HG02642 (cell line): Measurements from ENCODE around the gene PCDHA10.
"Not testable (repeated sequence)": the region's sequence is repeated elsewhere in the genome, so short reads cannot be mapped to it uniquely, and the experiment has no call there.

Experiments used
- ATAC-seq: cut with Tn5 transposase; IDR thresholded peaks from one replicate; pipeline ENCODE4 v1.9.1; 2021; ENCODE audit warnings: mild to moderate bottlenecking; ENCODE audit not compliant: unreplicated experiment, poor library complexity

The PCDHA10 gene

DNA sequence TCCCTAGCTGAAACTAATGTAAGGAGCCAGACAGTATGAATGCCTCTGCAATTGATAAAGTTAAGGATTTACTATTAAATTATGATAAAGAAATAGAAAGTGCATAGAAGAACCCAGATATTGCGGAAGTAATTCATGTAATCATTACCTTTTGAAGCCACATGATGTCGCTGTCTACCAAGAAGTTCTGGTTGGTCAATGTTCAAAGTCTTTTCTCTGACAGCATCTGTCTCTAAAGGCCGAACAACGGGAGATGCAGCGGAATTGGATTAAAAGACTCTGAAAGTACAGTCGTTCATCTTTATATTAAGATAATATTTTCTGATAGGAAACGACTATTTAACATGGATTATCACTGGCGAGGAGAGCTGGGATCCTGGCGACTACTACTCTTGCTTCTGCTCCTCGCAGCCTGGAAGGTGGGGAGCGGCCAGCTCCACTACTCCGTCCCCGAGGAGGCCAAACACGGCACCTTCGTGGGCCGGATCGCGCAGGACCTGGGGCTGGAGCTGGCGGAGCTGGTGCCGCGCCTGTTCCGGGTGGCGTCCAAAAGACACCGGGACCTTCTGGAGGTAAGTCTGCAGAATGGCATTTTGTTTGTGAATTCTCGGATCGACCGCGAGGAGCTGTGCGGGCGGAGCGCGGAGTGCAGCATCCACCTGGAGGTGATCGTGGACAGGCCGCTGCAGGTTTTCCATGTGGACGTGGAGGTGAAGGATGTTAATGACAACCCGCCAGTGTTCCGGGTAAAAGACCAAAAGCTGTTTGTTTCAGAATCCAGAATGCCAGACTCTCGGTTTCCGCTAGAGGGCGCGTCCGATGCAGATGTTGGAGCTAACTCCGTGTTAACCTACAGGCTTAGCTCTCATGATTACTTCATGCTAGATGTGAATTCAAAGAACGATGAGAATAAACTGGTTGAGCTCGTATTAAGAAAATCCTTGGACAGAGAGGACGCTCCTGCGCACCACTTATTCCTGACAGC, 14.4 kb upstream of the PCDHA10 start, which contains the start of gene PCDHA8:
Gene PCDHA8, plus strand, starts transcription at position 210 of the 985 bp plus-strand sequence. Its CDS starts 135 bp downstream, at position 345.
- ATAC-seq = no peak

DNA sequence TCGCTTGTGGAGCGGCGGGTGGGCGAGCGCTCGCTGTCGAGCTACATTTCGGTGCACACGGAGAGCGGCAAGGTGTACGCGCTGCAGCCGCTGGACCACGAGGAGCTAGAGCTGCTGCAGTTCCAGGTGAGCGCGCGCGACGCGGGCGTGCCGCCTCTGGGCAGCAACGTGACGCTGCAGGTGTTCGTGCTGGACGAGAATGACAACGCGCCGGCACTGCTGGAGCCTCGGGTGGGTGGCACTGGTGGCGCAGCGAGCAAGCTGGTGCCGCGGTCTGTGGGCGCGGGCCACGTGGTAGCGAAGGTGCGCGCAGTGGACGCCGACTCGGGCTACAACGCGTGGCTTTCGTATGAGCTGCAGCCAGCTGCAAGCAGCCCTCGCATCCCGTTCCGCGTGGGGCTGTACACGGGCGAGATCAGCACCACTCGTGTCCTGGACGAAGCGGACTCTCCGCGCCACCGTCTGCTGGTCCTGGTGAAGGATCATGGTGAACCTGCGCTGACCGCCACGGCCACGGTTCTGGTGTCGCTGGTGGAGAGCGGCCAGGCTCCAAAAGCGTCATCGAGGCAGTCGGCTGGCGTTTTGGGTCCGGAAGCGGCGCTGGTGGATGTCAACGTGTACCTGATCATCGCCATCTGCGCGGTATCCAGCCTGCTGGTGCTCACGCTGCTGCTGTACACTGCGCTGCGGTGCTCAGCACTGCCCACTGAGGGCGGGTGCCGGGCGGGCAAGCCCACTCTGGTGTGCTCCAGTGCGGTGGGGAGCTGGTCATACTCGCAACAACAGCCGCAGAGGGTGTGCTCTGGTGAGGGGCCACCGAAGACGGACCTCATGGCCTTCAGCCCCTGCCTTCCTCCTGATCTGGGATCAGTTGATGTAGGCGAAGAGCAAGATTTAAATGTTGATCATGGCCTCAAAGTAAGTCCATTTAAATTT, 12.6 kb upstream of the PCDHA10 start:
- no peak for ATAC-seq

- not testable (repeated sequence) for ATAC-seq
Measured at GRCh38 chr5:140848139-140849102, 7.3 kb upstream of the PCDHA10 start, which contains the start of gene PCDHA9. TSS of gene PCDHA9 (plus strand) at chr5:140848382. CDS start at chr5:140848496, 114 bp downstream.

GRCh38 chr5:140849831-140850634, 5.7 kb upstream of the PCDHA10 start:
- ATAC-seq = not testable (repeated sequence)

DNA sequence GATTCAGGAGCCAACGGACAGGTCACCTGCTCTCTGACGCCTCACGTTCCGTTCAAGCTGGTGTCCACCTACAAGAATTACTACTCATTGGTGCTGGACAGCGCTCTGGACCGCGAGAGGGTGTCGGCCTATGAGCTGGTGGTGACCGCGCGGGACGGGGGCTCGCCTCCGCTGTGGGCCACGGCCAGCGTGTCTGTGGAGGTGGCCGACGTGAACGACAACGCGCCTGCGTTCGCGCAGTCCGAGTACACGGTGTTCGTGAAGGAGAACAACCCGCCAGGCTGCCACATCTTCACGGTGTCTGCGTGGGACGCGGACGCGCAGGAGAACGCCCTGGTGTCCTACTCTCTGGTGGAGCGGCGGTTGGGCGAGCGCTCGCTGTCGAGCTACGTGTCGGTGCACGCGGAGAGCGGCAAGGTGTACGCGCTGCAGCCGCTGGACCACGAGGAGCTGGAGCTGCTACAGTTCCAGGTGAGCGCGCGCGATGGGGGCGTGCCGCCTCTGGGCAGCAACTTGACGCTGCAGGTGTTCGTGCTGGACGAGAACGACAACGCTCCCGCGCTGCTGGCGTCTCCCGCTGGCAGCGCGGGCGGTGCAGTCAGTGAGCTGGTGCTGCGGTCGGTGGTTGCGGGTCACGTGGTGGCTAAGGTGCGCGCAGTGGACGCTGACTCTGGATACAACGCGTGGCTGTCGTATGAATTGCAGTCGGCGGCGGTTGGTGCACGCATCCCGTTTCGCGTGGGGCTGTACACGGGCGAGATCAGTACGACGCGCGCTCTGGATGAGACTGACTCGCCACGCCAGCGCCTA, 1.7 kb downstream of the PCDHA10 start:
- ATAC-seq = no peak

DNA sequence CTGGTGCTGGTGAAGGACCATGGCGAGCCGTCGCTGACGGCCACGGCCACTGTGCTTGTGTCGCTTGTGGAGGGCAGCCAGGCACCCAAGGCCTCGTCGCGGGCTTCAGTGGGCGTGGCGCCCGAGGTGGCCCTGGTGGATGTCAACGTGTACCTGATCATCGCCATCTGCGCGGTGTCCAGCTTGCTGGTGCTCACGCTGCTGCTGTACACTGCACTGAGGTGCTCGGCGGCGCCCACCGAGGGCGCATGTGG, 2.2 kb downstream of the PCDHA10 start:
- no peak for ATAC-seq

GRCh38 chr5:140862441-140863295, 7.0 kb downstream of the PCDHA10 start:
- ATAC-seq = no peak

DNA sequence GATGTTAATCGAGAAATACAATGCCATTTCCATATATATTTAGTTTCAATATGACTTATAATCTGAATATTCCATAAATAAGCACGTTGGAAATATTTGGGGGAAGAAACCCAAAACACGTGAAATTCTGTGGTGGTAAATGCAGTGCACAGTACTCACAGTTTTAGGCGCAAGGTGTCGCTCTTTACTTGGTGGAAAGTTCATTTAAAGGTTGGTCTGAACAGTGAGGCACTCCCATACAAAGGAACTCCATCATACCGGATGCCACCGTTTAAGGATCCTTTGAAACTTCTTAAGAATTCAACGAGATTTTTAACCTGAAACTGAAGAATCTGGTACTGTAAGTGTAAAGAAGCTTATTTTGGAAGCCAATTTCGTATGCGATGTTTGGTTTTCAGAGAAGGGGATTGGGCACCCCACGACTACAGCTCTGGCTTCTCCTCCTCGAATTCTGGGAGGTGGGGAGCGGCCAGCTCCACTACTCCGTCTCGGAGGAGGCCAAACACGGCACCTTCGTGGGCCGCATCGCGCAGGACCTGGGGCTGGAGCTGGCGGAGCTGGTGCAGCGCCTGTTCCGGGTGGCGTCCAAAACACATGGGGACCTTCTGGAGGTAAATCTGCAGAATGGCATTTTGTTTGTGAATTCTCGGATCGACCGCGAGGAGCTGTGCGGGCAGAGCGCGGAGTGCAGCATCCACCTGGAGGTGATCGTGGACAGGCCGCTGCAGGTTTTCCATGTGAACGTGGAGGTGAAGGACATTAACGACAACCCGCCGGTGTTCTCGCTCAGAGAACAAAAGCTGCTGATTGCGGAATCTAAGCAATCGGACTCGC, 13.2 kb downstream of the PCDHA10 start, which contains the start of gene PCDHA11:
Gene PCDHA11, plus strand, starts transcription at position 237 of the 834 bp plus-strand sequence. Its CDS starts 147 bp downstream, at position 384.
- ATAC-seq = no peak

- no peak for ATAC-seq
Measured at GRCh38 chr5:140869555-140869886, 13.8 kb downstream of the PCDHA10 start.

GRCh38 chr5:140870221-140871201, 14.8 kb downstream of the PCDHA10 start:
- no peak for ATAC-seq

DNA sequence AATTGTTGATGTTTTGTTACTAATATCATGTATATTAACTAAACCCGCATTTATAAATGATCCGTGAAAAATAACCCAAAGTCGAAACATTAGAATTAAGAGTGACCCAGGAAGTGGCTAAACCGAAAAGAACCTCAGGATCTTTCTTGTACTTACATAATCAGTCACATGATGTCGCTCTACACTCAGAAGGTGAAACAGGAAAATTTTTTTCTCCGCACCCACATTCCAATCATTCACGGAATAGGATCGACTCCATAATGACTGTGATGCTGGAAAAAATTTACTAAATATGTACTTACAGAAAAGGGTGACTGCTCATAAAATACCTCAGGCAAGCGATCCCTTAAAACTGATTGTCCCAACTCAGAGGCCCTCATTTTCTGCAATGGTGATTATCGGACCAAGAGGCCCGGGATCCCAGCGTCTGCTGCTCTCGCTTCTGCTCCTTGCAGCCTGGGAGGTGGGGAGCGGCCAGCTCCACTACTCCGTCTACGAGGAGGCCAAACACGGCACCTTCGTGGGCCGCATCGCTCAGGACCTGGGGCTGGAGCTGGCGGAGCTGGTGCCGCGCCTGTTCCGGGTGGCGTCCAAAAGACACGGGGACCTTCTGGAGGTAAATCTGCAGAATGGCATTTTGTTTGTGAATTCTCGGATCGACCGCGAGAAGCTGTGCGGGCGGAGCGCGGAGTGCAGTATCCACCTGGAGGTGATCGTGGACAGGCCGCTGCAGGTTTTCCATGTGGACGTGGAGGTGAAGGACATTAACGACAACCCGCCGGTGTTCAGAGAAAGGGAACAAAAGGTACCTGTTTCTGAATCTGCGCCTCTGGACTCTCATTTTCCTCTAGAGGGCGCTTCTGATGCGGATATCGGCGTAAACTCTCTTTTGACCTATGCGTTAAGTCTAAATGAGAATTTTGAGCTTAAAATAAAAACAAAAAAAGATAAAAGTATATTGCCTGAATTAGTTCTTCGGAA, 19.7 kb downstream of the PCDHA10 start, which contains the start of gene PCDHA12:
Gene PCDHA12, plus strand, starts transcription at position 224 of the 981 bp plus-strand sequence. Its CDS starts 165 bp downstream, at position 389.
- no peak for ATAC-seq

- not testable (repeated sequence) for ATAC-seq
Measured at GRCh38 chr5:140876541-140877261, 21.0 kb downstream of the PCDHA10 start.

DNA sequence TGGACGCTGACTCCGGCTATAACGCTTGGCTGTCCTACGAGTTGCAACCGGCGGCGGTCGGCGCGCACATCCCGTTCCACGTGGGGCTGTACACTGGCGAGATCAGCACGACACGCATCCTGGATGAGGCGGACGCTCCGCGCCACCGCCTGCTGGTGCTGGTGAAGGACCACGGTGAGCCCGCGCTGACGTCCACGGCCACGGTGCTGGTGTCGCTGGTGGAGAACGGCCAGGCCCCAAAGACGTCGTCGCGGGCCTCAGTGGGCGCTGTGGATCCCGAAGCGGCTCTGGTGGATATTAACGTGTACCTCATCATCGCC, 21.5 kb downstream of the PCDHA10 start:
- no peak for ATAC-seq
